DOHH2 (cell line): ENCODE measurements around the gene C12orf76.

Experiments used
- EZH2phosphoT487 ChIP-seq: fragments of 200-600 bp; sonication (generic); IDR thresholded peaks from 2 replicates; pipeline ENCODE4 v1.6.1; 2017; ENCODE audit warnings: borderline replicate concordance, mild to moderate bottlenecking, antibody characterized with exemption, low read length, moderate library complexity, mixed read lengths
- TF ChIP-seq, protein P1 (sequence below): fragments of 200-600 bp; sonication (generic); IDR thresholded peaks from one replicate; pipeline ENCODE4 v1.5.1; 2014; ENCODE audit warnings: antibody characterized with exemption, mild to moderate bottlenecking, low read depth, low read length; ENCODE audit not compliant: poor library complexity, severe bottlenecking

DNA sequence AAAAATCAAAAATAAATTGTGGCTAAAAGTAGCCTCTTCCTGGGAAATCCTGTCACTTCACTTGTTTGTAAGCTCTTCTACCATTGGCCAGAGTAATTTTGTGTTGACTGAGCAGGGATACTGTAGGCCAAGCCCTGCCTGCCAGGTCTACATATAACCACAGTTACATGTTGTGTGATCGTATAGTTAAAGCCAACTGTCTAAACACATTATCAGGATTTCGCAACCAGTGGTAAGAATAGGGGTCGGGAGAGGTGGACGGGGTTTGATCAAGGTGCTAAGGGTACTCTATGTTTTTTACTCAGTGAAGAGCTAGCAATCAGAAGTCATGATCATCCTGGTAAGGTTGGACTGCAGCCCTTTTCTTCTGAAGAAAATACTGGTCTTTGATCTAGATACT is 35.7 kb downstream of the C12orf76 start:
- TF ChIP-seq, protein P1, sequence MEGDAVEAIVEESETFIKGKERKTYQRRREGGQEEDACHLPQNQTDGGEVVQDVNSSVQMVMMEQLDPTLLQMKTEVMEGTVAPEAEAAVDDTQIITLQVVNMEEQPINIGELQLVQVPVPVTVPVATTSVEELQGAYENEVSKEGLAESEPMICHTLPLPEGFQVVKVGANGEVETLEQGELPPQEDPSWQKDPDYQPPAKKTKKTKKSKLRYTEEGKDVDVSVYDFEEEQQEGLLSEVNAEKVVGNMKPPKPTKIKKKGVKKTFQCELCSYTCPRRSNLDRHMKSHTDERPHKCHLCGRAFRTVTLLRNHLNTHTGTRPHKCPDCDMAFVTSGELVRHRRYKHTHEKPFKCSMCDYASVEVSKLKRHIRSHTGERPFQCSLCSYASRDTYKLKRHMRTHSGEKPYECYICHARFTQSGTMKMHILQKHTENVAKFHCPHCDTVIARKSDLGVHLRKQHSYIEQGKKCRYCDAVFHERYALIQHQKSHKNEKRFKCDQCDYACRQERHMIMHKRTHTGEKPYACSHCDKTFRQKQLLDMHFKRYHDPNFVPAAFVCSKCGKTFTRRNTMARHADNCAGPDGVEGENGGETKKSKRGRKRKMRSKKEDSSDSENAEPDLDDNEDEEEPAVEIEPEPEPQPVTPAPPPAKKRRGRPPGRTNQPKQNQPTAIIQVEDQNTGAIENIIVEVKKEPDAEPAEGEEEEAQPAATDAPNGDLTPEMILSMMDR: no peak
- no peak for TF ChIP-seq EZH2phosphoT487
